Trophoblast cell (in vitro differentiated cells and primary cell): ENCODE measurements around the gene AJAP1.
A peak's percentile ranks its signal among the peaks of the same experiment; 100 is the strongest.

Experiments
- DNase-seq, 2 donors: peaks; one replicate each; pipeline ENCODE4 v3.0.0-alpha.2; 2016
- H2AFZ ChIP-seq: 2 replicates; pipeline ENCODE4 v1.6.1; 2013; ENCODE audit warnings: low read length, moderate library complexity, mild to moderate bottlenecking; ENCODE audit not compliant: insufficient read depth, poor library complexity
- H2AK5ac ChIP-seq: 2 replicates; pipeline ENCODE4 v1.6.1; 2013; ENCODE audit warnings: mild to moderate bottlenecking, low read length
- H2BK120ac ChIP-seq: 2 replicates; pipeline ENCODE4 v1.6.1; 2013; ENCODE audit warnings: low read length, mild to moderate bottlenecking, moderate library complexity; ENCODE audit not compliant: insufficient read depth, poor library complexity
- H2BK12ac ChIP-seq: 2 replicates; pipeline ENCODE4 v1.6.1; 2013; ENCODE audit warnings: mild to moderate bottlenecking, low read length, moderate library complexity
- H2BK5ac ChIP-seq: 2 replicates; pipeline ENCODE4 v1.6.1; 2013; ENCODE audit warnings: low read length, low read depth, moderate library complexity, mild to moderate bottlenecking; ENCODE audit not compliant: poor library complexity
- H3K14ac ChIP-seq: 2 replicates; pipeline ENCODE4 v1.6.1; 2013; ENCODE audit warnings: mild to moderate bottlenecking, low read length
- H3K18ac ChIP-seq: 2 replicates; pipeline ENCODE4 v1.6.1; 2013; ENCODE audit warnings: mild to moderate bottlenecking, low read length
- H3K23ac ChIP-seq: 2 replicates; pipeline ENCODE4 v1.6.1; 2013; ENCODE audit warnings: low read length
- H3K27ac ChIP-seq: 2 replicates; pipeline ENCODE4 v1.5.1; 2013; ENCODE audit warnings: low read depth, mild to moderate bottlenecking, inconsistent platforms, low read length, moderate library complexity
- H3K27me3 ChIP-seq: 2 replicates; pipeline ENCODE4 v1.6.1; 2013; ENCODE audit warnings: inconsistent platforms, mild to moderate bottlenecking, low read length, moderate library complexity; ENCODE audit not compliant: insufficient read depth
- H3K36me3 ChIP-seq, 2 experiments: 1 replicate in 1 of 2; 2 replicates in 1 of 2; pipeline ENCODE4 v1.6.1; 2013; ENCODE audit warnings: low read length in 2 of 2, mild to moderate bottlenecking in 2 of 2, moderate library complexity in 1 of 2; ENCODE audit not compliant: insufficient read depth in 2 of 2, control insufficient read depth in 1 of 2
- H3K4ac ChIP-seq: 2 replicates; pipeline ENCODE4 v1.6.1; 2013; ENCODE audit warnings: low read depth, mild to moderate bottlenecking, low read length, moderate library complexity
- H3K4me1 ChIP-seq, 2 experiments: 1 replicate in 1 of 2; 2 replicates in 1 of 2; pipeline ENCODE4 v1.6.1; 2013; ENCODE audit warnings: low read length in 2 of 2, mild to moderate bottlenecking in 2 of 2, moderate library complexity in 1 of 2; ENCODE audit not compliant: insufficient read depth in 2 of 2, control insufficient read depth in 1 of 2
- H3K4me2 ChIP-seq: 2 replicates; pipeline ENCODE4 v1.6.1; 2013; ENCODE audit warnings: inconsistent platforms, mild to moderate bottlenecking, low read length, moderate library complexity
- H3K4me3 ChIP-seq: 2 replicates; pipeline ENCODE4 v1.5.1; 2013; ENCODE audit warnings: mild to moderate bottlenecking, low read depth, low read length, inconsistent platforms
- H3K79me1 ChIP-seq: one replicate; pipeline ENCODE4 v1.6.1; 2013; ENCODE audit warnings: low read length
- H3K79me2 ChIP-seq: 2 replicates; pipeline ENCODE4 v1.6.1; 2013; ENCODE audit warnings: low read length, mild to moderate bottlenecking; ENCODE audit not compliant: control insufficient read depth, insufficient read depth, poor library complexity
- H3K9ac ChIP-seq: 2 replicates; pipeline ENCODE4 v1.6.1; 2013; ENCODE audit warnings: mild to moderate bottlenecking, low read length
- H3K9me3 ChIP-seq: 2 replicates; pipeline ENCODE4 v1.6.1; 2013; ENCODE audit warnings: low read depth, mild to moderate bottlenecking, control low read depth, inconsistent platforms, low read length; ENCODE audit not compliant: insufficient read depth
- H4K12ac ChIP-seq: 2 replicates; pipeline ENCODE4 v1.6.1; 2013; ENCODE audit warnings: low read depth, mild to moderate bottlenecking, low read length, moderate library complexity
- H4K8ac ChIP-seq: 2 replicates; pipeline ENCODE4 v1.6.1; 2013; ENCODE audit warnings: low read depth, mild to moderate bottlenecking, low read length, moderate library complexity
- H4K91ac ChIP-seq: one replicate; pipeline ENCODE4 v1.6.1; 2013; ENCODE audit warnings: low read depth, mild to moderate bottlenecking, low read length, moderate library complexity
- WGBS: extraction: QIAGEN DNeasy Blood & Tissue Kit; methylation state at CpG from one replicate; pipeline ENCODE4 v1.1.7; 2013; ENCODE audit warnings: missing lambda C conversion rate; ENCODE audit not compliant: insufficient read length, insufficient coverage; ENCODE audit errors: extremely low coverage; 5-methylcytosine and 5-hydroxymethylcytosine counted together

The AJAP1 gene

GRCh38 chr1:4650981-4651380 lies 3.4 kb upstream of the AJAP1 start:
- Histone ChIP-seq H4K12ac (no peak overlapping the region), H3K4me2 (no peak overlapping the region), H3K23ac (no peak overlapping the region), H3K27ac (no peak overlapping the region), H4K91ac (peak overlapping the region; percentile 43), H3K4ac (no peak overlapping the region), H3K18ac (no peak overlapping the region), H3K79me2 (peaks cover 2% of the 10 kb centered on the region), H2BK120ac (no peak overlapping the region), H3K27me3 (peaks cover 12% of the 10 kb centered on the region), H2AK5ac (peak overlapping the region; percentile 64), H3K9ac (no peak overlapping the region), H3K79me1 (peaks cover 5% of the 10 kb centered on the region), H3K4me1 (peaks cover 12 to 26% of the 10 kb centered on the region in 2 experiments), H3K36me3 (no peaks in the 10 kb centered on the region), H3K4me3 (no peak overlapping the region), H2BK12ac (peak overlapping the region; percentile 75), H3K14ac (peak overlapping the region; percentile 33), H3K9me3 (peaks cover 9% of the 10 kb centered on the region), H4K8ac (no peak overlapping the region), H2AFZ (no peak overlapping the region), H2BK5ac (no peak overlapping the region)
- no CpG with 5 or more reads among the region's 8 CpGs for WGBS
- DNase-seq = no peak

GRCh38 chr1:4652631-4653327 lies 1.6 kb upstream of the AJAP1 start:
- H3K27ac ChIP-seq = no peak overlapping the region
- no peak overlapping the region for H2BK120ac ChIP-seq
- H3K4me3 ChIP-seq = no peak overlapping the region
- peaks cover 12% of the 10 kb centered on the region for H3K27me3 ChIP-seq
- H3K36me3 ChIP-seq = no peaks in the 10 kb centered on the region
- H4K12ac ChIP-seq = no peak overlapping the region
- no peak overlapping the region for H2AK5ac ChIP-seq
- no peak overlapping the region for H2BK12ac ChIP-seq
- no peak overlapping the region for H3K4ac ChIP-seq
- peaks cover 5% of the 10 kb centered on the region for H3K79me1 ChIP-seq
- H4K8ac ChIP-seq = peak overlapping the region; percentile 2
- no peak overlapping the region for H4K91ac ChIP-seq
- no peak overlapping the region for H3K23ac ChIP-seq
- no peak overlapping the region for H3K4me2 ChIP-seq
- no peaks in the 10 kb centered on the region for H3K9me3 ChIP-seq
- WGBS = no CpG with 5 or more reads among the region's 31 CpGs
- H3K4me1 ChIP-seq = peaks cover 14 to 29% of the 10 kb centered on the region in 2 experiments
- no peak overlapping the region for H2AFZ ChIP-seq
- peaks cover 3% of the 10 kb centered on the region for H3K79me2 ChIP-seq
- H3K18ac ChIP-seq = no peak overlapping the region
- no peak overlapping the region for H2BK5ac ChIP-seq
- H3K9ac ChIP-seq = no peak overlapping the region
- H3K14ac ChIP-seq = no peak overlapping the region
- DNase-seq = peak; percentile 46 to 68

- Histone ChIP-seq H3K4me1 (peaks cover 14 to 29% of the 10 kb centered on the region in 2 experiments), H2BK5ac (no peak overlapping the region), H3K27me3 (peaks cover 12% of the 10 kb centered on the region), H3K27ac (no peak overlapping the region), H3K4me2 (no peak overlapping the region), H2AK5ac (no peak overlapping the region), H2BK120ac (no peak overlapping the region), H3K18ac (no peak overlapping the region), H3K36me3 (no peaks in the 10 kb centered on the region), H3K4ac (no peak overlapping the region), H4K12ac (no peak overlapping the region), H2AFZ (no peak overlapping the region), H3K9me3 (no peaks in the 10 kb centered on the region), H3K79me2 (peaks cover 4% of the 10 kb centered on the region), H4K91ac (no peak overlapping the region), H2BK12ac (no peak overlapping the region), H3K23ac (no peak overlapping the region), H3K79me1 (peaks cover 5% of the 10 kb centered on the region), H4K8ac (no peak overlapping the region), H3K14ac (no peak overlapping the region), H3K9ac (no peak overlapping the region), H3K4me3 (no peak overlapping the region)
- no CpG with 5 or more reads among the region's 9 CpGs for WGBS
- DNase-seq = no peak
Observed at GRCh38 chr1:4653328-4653660, 1.1 kb upstream of the AJAP1 start.

GRCh38 chr1:4654764-4655673 lies 610 bp downstream of the AJAP1 start:
- Histone ChIP-seq H3K27me3 (peaks cover 12% of the 10 kb centered on the region), H2BK12ac (no peak overlapping the region), H4K12ac (no peak overlapping the region), H2BK5ac (no peak overlapping the region), H2AFZ (peak overlapping the region; percentile 66), H3K23ac (no peak overlapping the region), H3K9ac (no peak overlapping the region), H3K79me1 (peaks cover 3% of the 10 kb centered on the region), H3K4me3 (peak overlapping the region; percentile 62), H2BK120ac (no peak overlapping the region), H3K27ac (no peak overlapping the region), H3K18ac (no peak overlapping the region), H2AK5ac (no peak overlapping the region), H3K4me2 (peak overlapping the region; percentile 96), H4K91ac (no peak overlapping the region), H3K36me3 (no peaks in the 10 kb centered on the region), H3K79me2 (peaks cover 4% of the 10 kb centered on the region), H3K4ac (no peak overlapping the region), H4K8ac (no peak overlapping the region), H3K9me3 (no peaks in the 10 kb centered on the region), H3K4me1 (peaks cover 11 to 25% of the 10 kb centered on the region in 2 experiments), H3K14ac (no peak overlapping the region)
- no peak for DNase-seq
- no CpG with 5 or more reads among the region's 142 CpGs for WGBS
